Raji (cell line): ENCODE results near the gene PPP6R2.

Source experiments
- POLR2A ChIP-seq: IDR thresholded peaks from 2 replicates; pipeline ENCODE4 v1.6.1; 2011; ENCODE audit warnings: low read depth, low read length, control low read depth; ENCODE audit not compliant: insufficient read depth

PPP6R2 gene

GRCh38 chr22:50343541-50343935, 411 bp downstream of the PPP6R2 start:
- no peak for TF ChIP-seq POLR2A

GRCh38 chr22:50346470-50346869, 3.3 kb downstream of the PPP6R2 start:
- TF ChIP-seq POLR2A: no peak

GRCh38 chr22:50347157-50347556, 4.0 kb downstream of the PPP6R2 start:
- TF ChIP-seq POLR2A: no peak

GRCh38 chr22:50348058-50348457, 4.9 kb downstream of the PPP6R2 start:
- no peak for TF ChIP-seq POLR2A

- TF ChIP-seq POLR2A: no peak
These were observed 13.1 kb downstream of the PPP6R2 start for GRCh38 chr22:50356186-50356585.

- TF ChIP-seq POLR2A: no peak
These were observed 14.1 kb downstream of the PPP6R2 start for GRCh38 chr22:50357222-50357621.

- TF ChIP-seq POLR2A: no peak
These were observed 14.6 kb downstream of the PPP6R2 start for GRCh38 chr22:50357756-50358155.

- TF ChIP-seq POLR2A: no peak
These were observed 17.5 kb downstream of the PPP6R2 start for GRCh38 chr22:50360578-50360977.

GRCh38 chr22:50361222-50361621, 18.1 kb downstream of the PPP6R2 start:
- no peak for TF ChIP-seq POLR2A

- no peak for TF ChIP-seq POLR2A
These were observed 18.6 kb downstream of the PPP6R2 start for GRCh38 chr22:50361688-50362087.

- TF ChIP-seq POLR2A: no peak
These were observed 20.2 kb downstream of the PPP6R2 start for GRCh38 chr22:50363166-50363802.

- TF ChIP-seq POLR2A: no peak
These were observed 24.8 kb downstream of the PPP6R2 start for GRCh38 chr22:50367778-50368500.

GRCh38 chr22:50371101-50371648, 28.0 kb downstream of the PPP6R2 start:
- no peak for TF ChIP-seq POLR2A

GRCh38 chr22:50376085-50376651, 33.0 kb downstream of the PPP6R2 start:
- TF ChIP-seq POLR2A: no peak

- TF ChIP-seq POLR2A: no peak
These were observed 53.7 kb downstream of the PPP6R2 start for GRCh38 chr22:50396751-50397370.
